WTC11 (cell line): Measurements from ENCODE around the gene B4GALT6. TPM values are rescaled to one million over a fixed set of nuclear protein-coding genes. Genes with fewer than 3 reads are reported as not detected.
A peak's percentile ranks its signal among the peaks of the same experiment; 100 is the strongest.

ENCODE experiments used
- ATAC-seq: fragments of 200-7000 bp; cut with Tn5 transposase; 2 replicates; pipeline ENCODE4 v1.10.0; 2021; ENCODE audit warnings: mild to moderate bottlenecking, moderate library complexity
- CTCF ChIA-PET: fragments of 300-600 bp; sonication (Branson Sonifier 250); formaldehyde crosslinking; loops from one replicate; lab custom pipeline; 2021; ENCODE audit warnings: antibody characterized with exemption; lab: Charles Lee
- POLR2A ChIA-PET: fragments of 350-600 bp; sonication (Branson Sonifier 250); formaldehyde crosslinking; loops from one replicate; lab custom pipeline; 2021; ENCODE audit warnings: antibody characterized with exemption; lab: Charles Lee
- DNase-seq: peaks from one replicate; pipeline ENCODE4 v3.0.0; 2021; ENCODE audit warnings: low spot score
- H3K27ac Mint-ChIP-seq: 2 replicates; pipeline ENCODE4 v1.8.0; 2021; ENCODE audit warnings: mixed read lengths
- H3K27me3 Mint-ChIP-seq: 2 replicates; pipeline ENCODE4 v1.8.0; 2021; ENCODE audit warnings: low read depth, mild to moderate bottlenecking, moderate library complexity, mixed read lengths
- H3K36me3 Mint-ChIP-seq: 2 replicates; pipeline ENCODE4 v1.8.0; 2021; ENCODE audit warnings: mixed read lengths
- H3K4me1 Mint-ChIP-seq: 2 replicates; pipeline ENCODE4 v1.8.0; 2022; ENCODE audit warnings: mixed read lengths
- H3K4me3 Mint-ChIP-seq: 2 replicates; pipeline ENCODE4 v1.8.0; 2021; ENCODE audit warnings: mild to moderate bottlenecking, moderate library complexity, mixed read lengths
- H3K9me3 Mint-ChIP-seq: 2 replicates; pipeline ENCODE4 v1.8.0; 2021; ENCODE audit warnings: mixed read lengths
- ATF1 ChIP-seq: sonication (generic); formaldehyde crosslinking; IDR thresholded peaks from 2 replicates; pipeline ENCODE4 v1.8.1; 2023; ENCODE audit warnings: mild to moderate bottlenecking, moderate library complexity, missing genetic modification reagents
- ATF3 ChIP-seq: sonication (generic); formaldehyde crosslinking; conservative IDR thresholded peaks from 2 replicates; pipeline ENCODE4 v1.8.1; 2022; ENCODE audit warnings: mild to moderate bottlenecking, missing genetic modification reagents
- CREB1 ChIP-seq: sonication (generic); formaldehyde crosslinking; IDR thresholded peaks from 2 replicates; pipeline ENCODE4 v1.8.0; 2023; ENCODE audit warnings: mild to moderate bottlenecking, missing genetic modification reagents
- ELF4 ChIP-seq: sonication (generic); formaldehyde crosslinking; IDR thresholded peaks from 2 replicates; pipeline ENCODE4 v1.8.1; 2022; ENCODE audit warnings: low read depth, mild to moderate bottlenecking, moderate library complexity, missing genetic modification reagents
- EMX1 ChIP-seq: fragments of 250-450 bp; sonication (Bioruptor Pico); IDR thresholded peaks from 2 replicates; pipeline ENCODE4 v1.8.0; 2021; ENCODE audit warnings: mild to moderate bottlenecking
- FOXP1 ChIP-seq: sonication (generic); formaldehyde crosslinking; IDR thresholded peaks from 2 replicates; pipeline ENCODE4 v1.8.0; 2022; ENCODE audit warnings: missing genetic modification reagents, mild to moderate bottlenecking, moderate library complexity, borderline replicate concordance
- FOXP4 ChIP-seq: sonication (generic); formaldehyde crosslinking; IDR thresholded peaks from 2 replicates; pipeline ENCODE4 v1.8.0; 2022; ENCODE audit warnings: mild to moderate bottlenecking, missing genetic modification reagents
- GABPB1 ChIP-seq: sonication (generic); formaldehyde crosslinking; IDR thresholded peaks from 2 replicates; pipeline ENCODE4 v1.8.1; 2023; ENCODE audit warnings: mild to moderate bottlenecking, missing genetic modification reagents
- JUN ChIP-seq: sonication (generic); formaldehyde crosslinking; IDR thresholded peaks from 2 replicates; pipeline ENCODE4 v1.8.0; 2023; ENCODE audit warnings: mild to moderate bottlenecking, missing genetic modification reagents
- NFE2L1 ChIP-seq: sonication (generic); formaldehyde crosslinking; IDR thresholded peaks from 2 replicates; pipeline ENCODE4 v1.8.1; 2023; ENCODE audit warnings: missing genetic modification reagents
- OVOL2 ChIP-seq: fragments of 250-450 bp; sonication (Bioruptor Pico); IDR thresholded peaks from 2 replicates; pipeline ENCODE4 v1.9.0; 2021; ENCODE audit warnings: mild to moderate bottlenecking, borderline replicate concordance
- TP53 ChIP-seq: sonication (generic); formaldehyde crosslinking; IDR thresholded peaks from 2 replicates; pipeline ENCODE4 v1.8.1; 2023; ENCODE audit warnings: mild to moderate bottlenecking, missing genetic modification reagents
- USF1 ChIP-seq: sonication (generic); formaldehyde crosslinking; IDR thresholded peaks from 2 replicates; pipeline ENCODE4 v1.8.0; 2022; ENCODE audit warnings: mild to moderate bottlenecking, missing genetic modification reagents
- ZBTB43 ChIP-seq: sonication (generic); formaldehyde crosslinking; IDR thresholded peaks from 2 replicates; pipeline ENCODE4 v1.8.1; 2023; ENCODE audit warnings: mild to moderate bottlenecking, missing genetic modification reagents
- ZNF416 ChIP-seq: fragments of 250-450 bp; sonication (Bioruptor Pico); IDR thresholded peaks from 2 replicates; pipeline ENCODE4 v1.9.0; 2021; ENCODE audit warnings: mild to moderate bottlenecking, inconsistent platforms
- ZNF512 ChIP-seq: sonication (generic); formaldehyde crosslinking; IDR thresholded peaks from 2 replicates; pipeline ENCODE4 v1.8.1; 2022; ENCODE audit warnings: missing genetic modification reagents, borderline replicate concordance
- ZNF671 ChIP-seq: fragments of 250-450 bp; sonication (Bioruptor Pico); IDR thresholded peaks from 2 replicates; pipeline ENCODE4 v1.8.0; 2021; ENCODE audit warnings: mild to moderate bottlenecking
- total RNA-seq: library from RNA; stranded (reverse); gene quantifications from 3 replicates; pipeline ENCODE4 v1.2.3, GENCODE V29; 2021
- TF ChIP-seq, protein P1 (sequence below): sonication (generic); formaldehyde crosslinking; IDR thresholded peaks from 2 replicates; pipeline ENCODE4 v1.8.1; 2023; ENCODE audit warnings: mild to moderate bottlenecking, missing genetic modification reagents
- TF ChIP-seq, protein P2 (sequence below): fragments of 250-450 bp; sonication (Bioruptor Pico); conservative IDR thresholded peaks from 2 replicates; pipeline ENCODE4 v1.9.0; 2021; ENCODE audit warnings: mild to moderate bottlenecking
- TF ChIP-seq, protein P3 (sequence below): sonication (generic); formaldehyde crosslinking; IDR thresholded peaks from 2 replicates; pipeline ENCODE4 v1.8.1; 2022; ENCODE audit warnings: mild to moderate bottlenecking, missing genetic modification reagents, moderate library complexity, borderline replicate concordance

Gene B4GALT6
- total RNA-seq, 1 experiment from 2014 or later = 50.6 TPM

DNA sequence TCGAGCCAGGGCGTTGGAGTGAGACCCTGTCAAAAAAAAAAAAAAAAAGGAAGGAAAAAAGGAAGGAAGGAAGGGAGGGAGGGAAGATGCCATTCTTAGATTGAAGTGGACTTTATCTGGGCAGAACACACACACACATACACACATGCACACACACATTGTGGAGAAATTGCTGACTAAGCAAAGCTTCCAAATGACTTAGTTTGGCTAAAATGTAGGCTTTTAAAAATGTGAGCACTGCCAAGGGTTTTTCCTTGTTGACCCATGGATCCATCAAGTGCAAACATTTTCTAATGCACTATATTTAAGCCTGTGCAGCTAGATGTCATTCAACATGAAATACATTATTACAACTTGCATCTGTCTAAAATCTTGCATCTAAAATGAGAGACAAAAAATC lies 93.3 kb downstream of the B4GALT6 start (continued):
- no peak for TF ChIP-seq FOXP4
- TF ChIP-seq JUN (CRISPR knock-in tag) = no peak
- no peak for TF ChIP-seq TP53 (CRISPR knock-in tag)
- TF ChIP-seq ZBTB43 (CRISPR knock-in tag) = no peak
- TF ChIP-seq, protein P1, sequence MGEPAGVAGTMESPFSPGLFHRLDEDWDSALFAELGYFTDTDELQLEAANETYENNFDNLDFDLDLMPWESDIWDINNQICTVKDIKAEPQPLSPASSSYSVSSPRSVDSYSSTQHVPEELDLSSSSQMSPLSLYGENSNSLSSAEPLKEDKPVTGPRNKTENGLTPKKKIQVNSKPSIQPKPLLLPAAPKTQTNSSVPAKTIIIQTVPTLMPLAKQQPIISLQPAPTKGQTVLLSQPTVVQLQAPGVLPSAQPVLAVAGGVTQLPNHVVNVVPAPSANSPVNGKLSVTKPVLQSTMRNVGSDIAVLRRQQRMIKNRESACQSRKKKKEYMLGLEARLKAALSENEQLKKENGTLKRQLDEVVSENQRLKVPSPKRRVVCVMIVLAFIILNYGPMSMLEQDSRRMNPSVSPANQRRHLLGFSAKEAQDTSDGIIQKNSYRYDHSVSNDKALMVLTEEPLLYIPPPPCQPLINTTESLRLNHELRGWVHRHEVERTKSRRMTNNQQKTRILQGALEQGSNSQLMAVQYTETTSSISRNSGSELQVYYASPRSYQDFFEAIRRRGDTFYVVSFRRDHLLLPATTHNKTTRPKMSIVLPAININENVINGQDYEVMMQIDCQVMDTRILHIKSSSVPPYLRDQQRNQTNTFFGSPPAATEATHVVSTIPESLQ = no peak
- no peak for TF ChIP-seq ATF1 (CRISPR knock-in tag)
- TF ChIP-seq NFE2L1 (CRISPR knock-in tag) = no peak
- no peak for TF ChIP-seq OVOL2 (CRISPR knock-in tag)
- TF ChIP-seq ZNF416 (CRISPR knock-in tag) = no peak
- no peak for TF ChIP-seq USF1 (CRISPR knock-in tag)
- no peak for TF ChIP-seq ELF4 (CRISPR knock-in tag)
- no peak for TF ChIP-seq ATF3

- ATAC-seq (no peak), DNase-seq (no peak)
- CTCF ChIA-PET = interaction anchor here (0.6 kb wide), 1 partner anchor 94 kb away, joined by 6 read pairs; no protein-coding TSS in a partner anchor
- no peaks in the 10 kb centered on the region for H3K36me3 Mint-ChIP-seq
- TF ChIP-seq FOXP1 (CRISPR knock-in tag) (no peak), CREB1 (CRISPR knock-in tag) (no peak), GABPB1 (CRISPR knock-in tag) (no peak), ZNF512 (CRISPR knock-in tag) (no peak), TP53 (CRISPR knock-in tag) (no peak), ZNF671 (CRISPR knock-in tag) (no peak), EMX1 (CRISPR knock-in tag) (no peak), ELF4 (CRISPR knock-in tag) (no peak)
- TF ChIP-seq, protein P2, sequence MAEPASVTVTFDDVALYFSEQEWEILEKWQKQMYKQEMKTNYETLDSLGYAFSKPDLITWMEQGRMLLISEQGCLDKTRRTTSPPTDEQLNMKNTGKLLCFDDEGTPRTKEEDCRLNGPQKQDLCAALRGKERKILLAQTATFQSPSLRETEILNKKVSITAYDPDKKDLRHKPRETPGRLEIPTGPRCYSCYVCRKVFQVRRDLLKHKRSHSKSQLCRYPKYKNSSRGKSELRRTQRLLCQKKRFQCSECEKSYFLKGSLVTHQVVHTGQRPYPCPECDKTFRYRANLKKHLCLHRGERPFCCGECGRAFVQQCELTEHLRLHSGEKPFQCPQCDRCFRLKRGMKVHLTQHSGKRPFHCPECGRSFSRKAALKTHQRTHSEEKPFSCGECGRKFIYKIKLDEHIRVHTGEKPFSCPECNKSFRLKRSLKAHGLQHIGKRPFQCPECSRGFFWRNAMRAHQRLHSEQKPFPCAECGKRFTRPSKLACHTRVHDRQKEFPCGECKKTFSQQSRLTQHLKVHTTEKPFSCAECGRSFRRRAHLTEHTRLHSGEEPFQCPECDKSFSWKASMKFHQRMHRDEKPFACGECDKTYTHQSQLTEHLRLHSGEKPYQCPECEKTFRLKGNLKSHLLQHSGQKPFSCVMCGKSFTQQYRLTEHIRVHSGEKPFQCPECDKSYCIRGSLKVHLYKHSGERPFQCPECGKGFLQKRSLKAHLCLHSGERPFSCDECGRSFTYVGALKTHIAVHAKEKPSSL = no peak
- TF ChIP-seq, protein P3, sequence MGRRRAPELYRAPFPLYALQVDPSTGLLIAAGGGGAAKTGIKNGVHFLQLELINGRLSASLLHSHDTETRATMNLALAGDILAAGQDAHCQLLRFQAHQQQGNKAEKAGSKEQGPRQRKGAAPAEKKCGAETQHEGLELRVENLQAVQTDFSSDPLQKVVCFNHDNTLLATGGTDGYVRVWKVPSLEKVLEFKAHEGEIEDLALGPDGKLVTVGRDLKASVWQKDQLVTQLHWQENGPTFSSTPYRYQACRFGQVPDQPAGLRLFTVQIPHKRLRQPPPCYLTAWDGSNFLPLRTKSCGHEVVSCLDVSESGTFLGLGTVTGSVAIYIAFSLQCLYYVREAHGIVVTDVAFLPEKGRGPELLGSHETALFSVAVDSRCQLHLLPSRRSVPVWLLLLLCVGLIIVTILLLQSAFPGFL (CRISPR knock-in tag) = no peak
- H3K4me3 Mint-ChIP-seq = no peak overlapping the region
- H3K27me3 Mint-ChIP-seq = no peaks in the 10 kb centered on the region; the same call in 1 of the 2 replicates
- H3K27ac Mint-ChIP-seq = 0 out of 2 replicates have a peak overlapping the region, but pooled peaks have one; percentile 38
- POLR2A ChIA-PET = no interaction called here
- no peaks in the 10 kb centered on the region for H3K9me3 Mint-ChIP-seq
- H3K4me1 Mint-ChIP-seq = peaks cover 10% of the 10 kb centered on the region
These were observed 93.8 kb downstream of the B4GALT6 start for GRCh38 chr18:31590570-31590969.
